Stimulated activated CD8-positive, alpha-beta memory T cell treated with anti-CD3 and anti-CD28 coated beads, Interleukin-4, amount 100 ng/mL, for 24 hours (primary cell): ENCODE data around the gene EVC2.

ENCODE experiments used
- DNase-seq: peaks from one replicate; pipeline ENCODE4 v3.0.0-alpha.2; 2020; ENCODE audit warnings: low read depth

EVC2 gene, protein sequence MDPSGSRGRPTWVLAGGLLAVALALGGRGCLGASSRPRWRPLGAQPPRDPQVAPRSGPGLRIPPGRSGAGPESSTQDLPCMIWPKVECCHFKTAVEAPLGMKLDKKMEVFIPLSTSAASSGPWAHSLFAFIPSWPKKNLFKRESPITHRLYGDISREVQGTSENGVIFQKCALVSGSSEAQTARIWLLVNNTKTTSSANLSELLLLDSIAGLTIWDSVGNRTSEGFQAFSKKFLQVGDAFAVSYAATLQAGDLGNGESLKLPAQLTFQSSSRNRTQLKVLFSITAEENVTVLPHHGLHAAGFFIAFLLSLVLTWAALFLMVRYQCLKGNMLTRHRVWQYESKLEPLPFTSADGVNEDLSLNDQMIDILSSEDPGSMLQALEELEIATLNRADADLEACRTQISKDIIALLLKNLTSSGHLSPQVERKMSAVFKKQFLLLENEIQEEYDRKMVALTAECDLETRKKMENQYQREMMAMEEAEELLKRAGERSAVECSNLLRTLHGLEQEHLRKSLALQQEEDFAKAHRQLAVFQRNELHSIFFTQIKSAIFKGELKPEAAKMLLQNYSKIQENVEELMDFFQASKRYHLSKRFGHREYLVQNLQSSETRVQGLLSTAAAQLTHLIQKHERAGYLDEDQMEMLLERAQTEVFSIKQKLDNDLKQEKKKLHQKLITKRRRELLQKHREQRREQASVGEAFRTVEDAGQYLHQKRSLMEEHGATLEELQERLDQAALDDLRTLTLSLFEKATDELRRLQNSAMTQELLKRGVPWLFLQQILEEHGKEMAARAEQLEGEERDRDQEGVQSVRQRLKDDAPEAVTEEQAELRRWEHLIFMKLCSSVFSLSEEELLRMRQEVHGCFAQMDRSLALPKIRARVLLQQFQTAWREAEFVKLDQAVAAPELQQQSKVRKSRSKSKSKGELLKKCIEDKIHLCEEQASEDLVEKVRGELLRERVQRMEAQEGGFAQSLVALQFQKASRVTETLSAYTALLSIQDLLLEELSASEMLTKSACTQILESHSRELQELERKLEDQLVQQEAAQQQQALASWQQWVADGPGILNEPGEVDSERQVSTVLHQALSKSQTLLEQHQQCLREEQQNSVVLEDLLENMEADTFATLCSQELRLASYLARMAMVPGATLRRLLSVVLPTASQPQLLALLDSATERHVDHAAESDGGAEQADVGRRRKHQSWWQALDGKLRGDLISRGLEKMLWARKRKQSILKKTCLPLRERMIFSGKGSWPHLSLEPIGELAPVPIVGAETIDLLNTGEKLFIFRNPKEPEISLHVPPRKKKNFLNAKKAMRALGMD

DNA sequence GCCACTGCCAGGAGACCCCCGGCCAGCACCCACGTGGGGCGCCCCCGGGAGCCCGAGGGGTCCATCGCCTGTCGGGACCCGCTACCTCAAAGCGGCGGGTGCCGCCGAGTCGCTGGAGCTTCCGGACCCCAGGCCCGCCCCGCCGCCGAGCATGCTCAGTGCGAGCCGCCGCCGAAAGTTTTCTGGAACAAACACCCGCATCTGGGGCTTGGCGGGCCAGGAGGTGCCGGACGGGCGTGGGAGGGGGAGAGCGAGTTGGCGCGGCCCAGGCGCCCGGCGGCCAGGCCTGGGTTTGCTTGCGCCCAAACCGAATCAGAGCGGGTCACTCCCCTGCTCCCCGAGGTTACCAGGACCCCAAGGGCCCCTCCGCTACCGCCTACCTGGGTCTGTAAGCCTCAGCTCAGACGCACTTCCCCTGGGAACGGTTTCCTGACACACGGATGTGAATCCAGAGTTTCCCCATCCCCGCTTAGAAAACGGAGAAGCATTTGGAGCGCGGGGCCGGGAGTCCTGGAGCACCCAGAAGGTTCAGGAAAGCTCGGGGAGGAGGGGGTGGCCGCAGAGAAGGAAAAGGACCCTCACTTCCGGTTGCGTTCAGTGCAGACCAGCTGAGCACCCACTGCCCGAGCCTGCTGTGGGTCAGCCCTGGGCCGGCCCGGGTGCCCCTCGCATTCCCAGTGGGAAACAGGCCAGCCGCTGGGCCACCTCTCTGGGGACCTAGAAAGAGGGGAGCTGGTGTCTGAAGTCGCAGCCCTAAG lies at the start of gene EVC2:
TSS of gene EVC2 (minus strand) at position 111 of the 758 bp plus-strand sequence. CDS start at position 65, 46 bp downstream.
- DNase-seq = no peak

DNA sequence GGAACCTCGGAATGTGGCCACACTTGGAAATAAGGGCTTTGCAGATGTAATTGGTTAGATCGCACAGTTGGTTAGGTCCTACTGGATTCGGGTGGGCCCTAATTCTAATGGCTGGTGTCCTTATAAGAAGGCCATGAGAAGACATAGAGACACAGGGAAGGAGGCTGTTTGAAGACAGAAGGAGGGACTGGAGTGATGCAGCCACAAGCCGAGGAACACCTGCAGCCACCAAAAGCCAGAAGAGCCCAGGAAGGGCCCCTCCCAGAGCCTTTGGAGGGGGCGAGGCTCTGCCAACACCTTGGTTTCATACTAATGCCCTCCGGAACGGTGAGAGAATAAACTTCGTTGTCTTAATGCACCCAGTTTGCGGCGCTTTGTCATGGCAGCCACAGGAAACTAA lies 49.6 kb upstream of the EVC2 start:
- no peak for DNase-seq

DNA sequence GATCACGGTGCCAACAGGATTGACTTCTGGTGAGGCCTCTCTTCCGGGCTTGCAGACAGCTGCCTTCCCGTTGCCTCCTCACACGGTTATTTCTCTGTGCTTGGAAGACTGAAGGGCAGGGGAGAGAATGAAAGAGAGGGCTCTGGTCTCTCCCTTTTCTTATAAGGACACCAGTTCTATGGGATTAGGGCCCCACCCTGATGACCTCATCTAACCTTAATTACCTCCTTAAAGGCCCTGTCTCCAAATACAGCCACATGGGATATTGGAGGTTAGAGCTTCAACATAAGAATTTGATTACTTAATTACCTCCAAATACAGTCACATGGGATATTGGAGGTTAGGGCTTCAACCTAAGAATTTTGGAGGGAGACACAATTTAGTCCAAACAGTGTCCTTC lies 49.2 kb upstream of the EVC2 start:
- no peak for DNase-seq

DNA sequence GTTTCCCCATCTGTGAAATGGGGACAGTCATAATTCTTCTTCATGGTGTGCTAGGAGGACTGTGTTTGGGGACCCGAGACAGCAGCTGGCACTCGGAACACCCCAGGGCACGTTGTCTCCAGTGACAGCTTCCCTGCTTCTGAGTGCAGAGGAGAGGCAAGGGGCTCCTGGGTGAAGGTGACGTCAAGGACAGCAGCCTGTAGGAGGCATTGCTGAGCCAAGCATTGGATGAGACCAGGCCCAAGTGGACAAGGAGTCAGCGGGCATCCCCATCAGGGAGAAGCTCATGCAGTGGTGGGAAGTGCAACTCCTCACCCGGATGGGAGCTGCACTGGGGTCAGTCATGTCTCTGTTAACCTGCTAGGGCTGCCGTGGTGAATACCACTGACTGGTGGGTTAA lies 48.7 kb upstream of the EVC2 start:
- no peak for DNase-seq

DNA sequence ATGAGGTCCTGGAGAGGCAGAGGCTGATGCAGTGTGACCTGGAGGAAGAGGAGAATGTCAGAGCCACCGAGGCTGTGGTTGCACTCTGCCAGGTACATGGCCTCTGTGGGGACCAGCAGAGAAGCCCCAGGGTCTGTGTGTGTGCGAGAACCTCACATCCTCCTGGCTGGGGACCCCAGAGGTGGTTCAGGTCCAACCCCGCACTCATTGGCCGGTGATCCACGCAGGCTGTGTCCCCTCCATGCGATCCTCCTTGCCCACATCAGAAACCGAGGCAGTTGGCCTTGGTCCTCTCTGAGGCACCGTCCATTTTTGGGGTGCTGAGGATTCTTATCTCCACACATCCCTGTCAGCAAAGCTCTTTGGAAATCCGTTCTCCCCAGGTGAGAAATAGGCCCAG lies 47.9 kb upstream of the EVC2 start:
- no peak for DNase-seq

DNA sequence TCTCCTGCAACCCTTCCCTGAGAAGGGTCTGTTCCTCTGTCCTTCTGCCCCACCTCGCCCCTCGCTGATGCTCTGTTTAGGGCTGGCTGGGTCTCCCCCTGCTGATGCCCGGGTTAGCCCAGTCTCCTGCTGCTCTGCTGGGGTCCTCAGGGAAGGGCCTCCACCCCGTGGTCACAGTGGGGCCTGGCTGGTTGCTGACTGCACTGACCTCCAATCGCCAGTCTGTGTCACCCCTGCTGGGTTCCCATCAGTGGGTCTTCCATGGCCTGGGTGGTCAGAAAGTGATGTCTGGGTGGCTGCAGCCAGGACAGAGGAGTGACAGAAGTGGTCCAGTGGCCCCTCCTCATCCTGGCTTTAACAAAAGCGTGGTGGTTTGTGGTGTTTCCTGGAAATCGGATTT lies 47.3 kb upstream of the EVC2 start:
- DNase-seq = no peak

DNA sequence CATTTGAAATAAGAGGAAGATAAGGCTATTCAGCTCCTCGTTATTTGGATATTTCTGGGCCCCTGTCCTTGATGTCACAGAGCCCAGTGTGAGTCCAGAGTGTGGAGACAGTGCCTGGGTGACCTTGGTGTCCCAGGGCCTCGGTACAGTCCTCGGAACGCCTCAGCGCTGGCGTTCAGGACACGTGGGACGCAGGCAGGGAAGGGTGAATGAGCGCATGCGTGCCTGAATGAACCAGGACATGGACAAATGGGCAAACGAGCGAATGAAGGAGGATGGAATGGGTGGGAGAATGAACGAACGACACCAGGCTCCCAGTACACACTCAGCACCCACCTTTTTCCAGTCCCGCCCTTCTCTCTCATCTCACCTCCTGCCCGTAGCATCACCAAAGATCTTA lies 46.8 kb upstream of the EVC2 start:
- no peak for DNase-seq

DNA sequence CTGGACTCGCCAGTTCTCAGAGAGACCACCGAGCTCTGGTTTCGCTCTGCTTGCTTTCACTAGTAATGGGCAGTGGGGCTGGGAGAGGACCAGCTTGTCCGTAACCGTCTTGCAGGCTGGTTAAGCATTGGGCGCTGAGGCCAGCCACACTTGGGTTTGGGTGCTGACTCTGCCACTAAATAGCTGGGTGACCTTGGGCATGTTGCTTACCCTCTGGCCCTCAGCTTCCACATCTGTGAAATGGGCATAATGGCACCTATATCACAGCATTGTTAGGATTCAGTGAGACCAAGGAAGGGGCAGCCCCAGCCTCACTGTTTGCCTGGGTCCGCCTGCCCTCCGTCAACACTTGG lies 46.1 kb upstream of the EVC2 start:
- no peak for DNase-seq

DNA sequence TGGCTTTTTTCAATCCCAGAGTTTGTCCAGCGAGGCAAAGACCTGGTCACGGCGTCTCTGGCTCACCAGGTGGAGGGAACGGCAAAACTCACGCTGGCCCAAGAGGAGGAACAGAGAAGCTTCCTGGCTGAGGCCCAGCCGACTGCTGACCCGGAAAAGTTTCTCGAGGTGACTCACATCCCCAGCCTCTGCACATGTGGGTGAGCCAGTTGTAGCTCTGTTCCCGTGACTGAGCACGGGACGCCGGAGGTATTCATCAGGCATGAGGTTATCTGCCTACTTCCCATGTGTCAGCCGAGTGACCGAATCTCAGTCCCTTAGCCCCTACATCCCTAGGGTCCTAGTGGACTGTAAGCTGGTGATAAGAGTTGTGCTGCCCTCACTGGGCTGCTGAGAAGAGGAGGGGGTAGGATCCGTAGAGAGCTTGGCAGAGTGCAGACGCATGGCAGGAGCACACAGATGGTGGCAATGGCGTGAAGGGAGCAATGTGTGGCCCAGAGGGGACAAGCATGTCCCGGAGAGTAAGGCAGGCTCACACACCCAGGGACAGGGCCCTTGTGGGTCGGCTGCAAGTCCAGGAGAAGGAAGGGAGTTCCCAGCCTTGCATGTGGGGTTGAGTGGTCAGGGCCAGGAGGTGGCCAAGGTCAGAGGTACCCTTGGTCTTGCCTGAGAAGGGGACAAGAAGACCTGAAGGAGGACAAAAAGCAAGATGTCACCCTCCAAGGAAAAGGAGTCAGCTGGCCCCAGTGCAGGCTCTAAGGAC lies 45.6 kb upstream of the EVC2 start:
- DNase-seq = no peak

DNA sequence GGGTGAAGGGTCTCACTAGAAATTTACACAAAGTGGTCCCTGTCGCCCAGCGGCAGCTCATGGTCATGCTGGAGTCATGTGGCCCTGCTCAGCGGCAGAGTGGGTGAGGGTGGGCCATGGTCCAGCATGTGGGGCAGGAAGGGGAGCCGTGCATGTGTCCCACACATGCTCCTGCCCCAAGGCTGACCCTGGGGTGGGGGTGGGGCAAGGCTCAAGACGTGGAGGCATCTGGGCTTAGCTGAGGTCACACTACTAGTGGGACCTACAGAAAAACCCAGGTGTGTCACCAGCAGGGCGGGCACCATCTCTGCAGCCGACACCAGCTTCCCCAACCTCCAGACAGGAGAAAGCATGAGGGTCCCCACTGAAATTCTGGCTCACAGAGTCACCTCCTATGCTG lies 45.0 kb upstream of the EVC2 start:
- DNase-seq = no peak

DNA sequence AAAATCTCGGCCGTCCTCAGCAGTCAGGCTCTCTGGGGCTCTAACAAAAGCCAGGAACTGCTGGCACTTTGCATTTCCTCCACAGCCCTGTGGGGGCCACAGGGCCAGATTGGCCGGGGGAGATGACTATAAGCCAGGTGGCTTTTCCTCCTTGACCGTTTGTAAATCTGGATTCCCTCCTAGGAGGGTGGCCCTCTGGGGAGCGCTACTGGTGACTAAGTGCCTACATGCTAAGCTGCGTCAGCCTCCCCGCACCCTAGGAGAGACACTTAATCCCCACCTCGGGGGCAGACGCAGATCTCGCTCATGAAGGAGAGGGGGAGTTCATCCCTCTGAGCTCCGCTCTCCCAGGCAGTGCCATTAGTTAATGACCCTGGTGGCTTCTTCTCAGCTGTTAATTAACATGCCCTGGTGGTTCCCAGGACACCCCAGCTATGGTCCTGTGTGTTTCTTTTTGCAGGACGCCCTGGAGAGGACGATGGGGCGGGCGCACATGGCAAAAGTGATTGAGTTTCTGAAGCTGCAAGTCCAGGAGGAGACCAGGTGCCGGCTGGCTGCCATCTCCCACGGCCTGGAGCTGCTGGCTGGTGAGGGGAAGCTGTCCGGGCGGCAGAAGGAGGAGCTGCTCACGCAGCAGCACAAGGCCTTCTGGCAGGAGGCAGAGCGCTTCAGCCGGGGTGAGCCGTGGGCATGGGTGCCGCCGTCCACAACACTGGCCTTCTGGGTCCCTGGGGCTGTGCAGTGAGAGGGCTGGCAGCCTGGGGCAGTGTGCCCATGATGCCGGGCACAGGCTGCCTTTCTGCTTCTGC lies 44.2 kb upstream of the EVC2 start:
- no peak for DNase-seq

DNA sequence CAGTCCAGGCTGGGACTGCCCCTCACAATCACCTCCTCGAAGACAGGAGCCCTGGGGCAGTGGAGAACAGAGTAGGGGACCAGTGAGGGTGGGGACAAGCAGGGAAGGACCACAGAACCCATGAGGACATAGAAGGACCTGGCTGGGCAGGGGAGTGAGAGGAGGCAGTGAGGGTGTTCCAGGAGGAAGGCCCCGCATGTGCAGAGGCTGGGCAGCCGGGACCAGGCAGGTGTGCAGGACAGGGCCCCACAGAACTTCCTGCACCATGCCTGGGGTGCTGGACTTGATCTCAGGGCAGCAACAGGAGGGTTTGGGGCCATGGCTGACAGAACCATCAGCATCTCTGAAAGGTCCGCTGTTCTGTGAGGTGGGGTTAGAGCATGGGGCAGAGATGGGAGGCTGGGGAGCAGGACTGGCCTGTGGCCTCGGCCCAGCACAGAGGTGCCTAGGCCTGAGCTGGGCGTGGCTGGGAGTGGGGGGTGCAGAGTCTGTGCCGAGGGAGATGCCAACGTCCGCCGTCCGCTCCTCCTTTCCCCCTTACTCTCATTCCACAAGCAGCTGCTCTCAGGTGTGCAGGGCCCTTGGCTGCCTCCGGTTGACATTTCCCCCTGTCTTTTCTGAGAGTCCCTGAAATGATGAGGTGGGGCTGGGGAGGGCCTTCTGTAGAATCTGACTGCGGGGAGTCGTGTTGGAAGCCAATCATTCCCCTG lies 43.5 kb upstream of the EVC2 start:
- no peak for DNase-seq

DNA sequence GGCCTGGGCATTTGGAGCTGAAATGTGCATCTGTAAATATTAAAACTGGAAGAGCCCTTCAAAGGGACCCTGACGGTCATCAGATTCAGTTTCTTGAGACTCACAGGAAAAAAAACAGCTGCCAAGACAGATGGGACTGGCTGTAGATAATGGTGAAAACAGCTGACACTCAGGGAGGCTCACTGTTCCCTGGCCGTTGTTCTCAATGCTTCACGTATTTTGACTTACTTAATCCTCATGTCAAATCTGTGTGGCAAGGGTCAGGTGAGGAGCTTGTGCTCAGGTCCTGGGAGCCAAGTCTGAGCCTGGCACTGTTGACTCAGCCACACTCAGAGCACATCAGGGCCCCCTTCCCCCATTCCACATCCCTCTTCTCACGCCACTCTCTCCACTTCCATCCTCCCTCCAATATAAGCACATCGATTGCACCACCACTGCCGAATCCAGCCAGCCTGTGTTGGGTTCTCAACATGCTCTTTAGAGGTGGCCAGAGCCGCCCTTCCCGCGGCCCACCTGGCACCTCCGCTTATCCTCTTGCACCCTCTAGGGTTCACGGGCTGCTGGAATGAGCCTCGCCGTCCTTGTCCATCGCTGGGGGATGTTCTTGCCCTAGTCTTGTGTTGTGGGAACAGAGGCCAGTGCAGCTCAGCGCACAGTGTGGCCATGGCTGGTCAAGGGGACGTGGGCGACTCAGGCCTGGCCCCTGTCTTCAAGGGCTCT lies 42.7 kb upstream of the EVC2 start:
- DNase-seq = no peak

DNA sequence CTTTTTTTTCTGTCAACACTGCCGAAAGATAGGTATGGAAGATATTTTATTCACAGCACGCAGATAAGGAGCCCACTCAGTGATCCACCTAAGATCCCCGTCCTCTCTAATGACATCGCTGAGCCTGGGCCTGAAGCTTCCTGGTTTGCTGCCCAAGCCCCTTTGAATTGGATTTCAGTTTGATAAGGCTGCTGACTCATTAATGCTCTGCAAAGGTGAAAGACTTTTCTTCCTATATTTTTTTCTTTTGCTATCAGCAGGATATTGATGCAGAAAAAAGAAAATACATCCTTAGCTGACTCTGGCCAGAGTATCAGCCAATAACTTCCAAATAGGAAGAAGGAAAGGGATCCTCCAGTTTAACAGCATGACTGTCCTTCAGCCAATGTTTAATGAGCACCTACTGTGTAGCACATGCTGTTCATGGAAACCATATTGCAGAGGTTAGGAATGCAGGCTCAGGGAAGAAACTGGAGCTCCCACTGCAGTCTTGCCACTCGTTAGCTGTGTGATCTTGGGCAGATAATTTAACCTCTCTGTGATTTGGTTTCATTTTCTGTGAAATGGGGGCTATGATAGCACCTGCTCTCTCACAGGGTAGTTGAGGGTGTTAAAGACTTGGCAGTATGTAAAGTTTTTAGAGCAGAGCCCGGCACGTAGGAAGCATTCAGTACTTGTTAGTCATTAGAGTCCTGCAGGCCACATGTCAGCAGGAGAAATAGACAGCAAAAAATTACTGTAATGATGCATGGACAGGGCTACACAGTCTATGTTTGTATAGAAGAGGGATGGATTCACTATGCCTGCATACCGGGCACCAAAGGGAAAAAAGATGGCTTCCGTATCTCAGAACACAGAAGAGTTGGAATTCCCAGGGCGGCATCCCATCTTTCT lies 41.9 kb upstream of the EVC2 start:
- no peak for DNase-seq

DNA sequence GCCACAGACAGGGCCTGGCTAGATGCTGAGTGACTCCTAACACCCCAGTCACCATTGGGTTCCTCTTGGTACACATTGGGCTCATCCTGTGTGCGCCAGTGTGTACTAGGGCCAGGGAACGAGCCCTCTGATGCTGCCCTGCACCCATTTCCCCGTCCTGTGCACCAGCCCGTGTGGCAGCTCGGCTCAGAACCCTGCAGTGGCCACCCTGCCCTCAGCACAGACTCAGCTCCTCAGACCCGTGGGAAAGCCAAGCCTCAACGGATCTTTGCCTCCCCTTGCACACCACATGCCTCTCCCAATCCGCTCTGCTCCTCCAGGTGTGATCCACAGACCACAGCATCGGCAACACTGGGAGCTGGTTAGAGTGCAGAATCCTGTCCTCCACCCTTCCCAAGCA lies 41.2 kb upstream of the EVC2 start:
- no peak for DNase-seq

DNA sequence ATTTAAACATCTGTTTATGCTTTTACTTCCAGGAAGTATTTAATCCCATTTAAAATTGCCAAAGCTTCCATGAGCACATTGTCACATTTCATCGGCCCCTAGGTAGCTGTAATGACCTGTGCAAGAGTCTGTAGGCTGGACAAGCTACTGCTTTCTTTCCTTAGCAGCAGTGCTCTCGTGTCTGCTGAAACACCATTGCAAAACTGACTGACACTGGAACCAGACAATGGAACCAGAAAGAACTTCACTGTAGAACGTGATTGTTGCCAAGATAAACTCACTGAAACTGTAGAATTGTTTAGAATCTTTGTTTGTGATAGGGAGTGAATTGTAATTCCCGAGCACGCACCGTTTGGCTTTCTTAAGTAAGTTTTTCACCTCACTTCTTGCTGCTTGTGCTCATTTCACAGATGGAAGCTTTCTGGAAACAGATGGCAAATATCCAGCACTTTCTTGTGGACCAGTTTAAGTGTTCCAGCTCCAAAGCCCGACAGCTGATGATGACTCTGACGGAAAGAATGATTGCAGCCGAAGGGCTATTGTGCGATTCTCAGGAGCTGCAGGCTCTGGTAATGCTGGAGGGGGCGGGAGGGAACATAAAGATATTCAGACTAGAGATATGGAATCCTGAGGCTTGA lies 39.5 kb upstream of the EVC2 start:
- DNase-seq = no peak
